ENCODE results near the gene MCTP1.

Gene MCTP1

DNA sequence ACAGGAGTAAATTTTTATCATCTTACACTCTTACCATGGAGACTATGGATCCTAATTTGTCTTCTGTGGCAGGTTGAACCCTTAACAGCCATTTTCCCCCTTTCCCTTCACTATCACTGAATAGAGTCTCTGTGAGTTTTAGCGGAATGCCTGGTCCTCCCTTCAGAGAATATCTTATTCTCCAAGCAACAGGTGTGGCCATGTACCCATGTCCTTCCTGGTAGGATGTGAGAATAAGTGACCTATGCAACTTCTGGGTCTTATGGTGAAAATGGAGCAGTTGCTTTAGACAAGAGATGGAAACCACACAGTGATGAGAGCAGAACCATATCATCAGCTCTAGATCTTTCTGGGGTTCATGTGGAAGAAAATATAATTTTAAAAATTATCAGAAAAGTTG, 312.6 kb downstream of the MCTP1 start:
- Histone ChIP-seq H3K79me2 (ENCODE audit: insufficient read depth, low read length) (no peaks in the 10 kb centered on the region), H3K4me3 (ENCODE audit: low read length, poor library complexity, severe bottlenecking) (no peak overlapping the region), H3K4me1 (ENCODE audit: insufficient read depth, low read length, poor library complexity, severe bottlenecking) (no peaks in the 10 kb centered on the region), H3K27me3 (ENCODE audit: insufficient read depth, low read length, poor library complexity, severe bottlenecking) (no peaks in the 10 kb centered on the region), H3F3A (ENCODE audit: low read depth) (no peaks in the 10 kb centered on the region), H3K9ac (ENCODE audit: low read depth, low read length, poor library complexity, severe bottlenecking) (no peak overlapping the region), H3K9me2 (replicated peaks; ENCODE audit: low read depth, low read length) (no peaks in the 10 kb centered on the region), H4K20me1 (ENCODE audit: insufficient read depth, low read length, poor library complexity, severe bottlenecking) (no peaks in the 10 kb centered on the region), H3K36me3 (ENCODE audit: insufficient read depth, low read length) (no peaks in the 10 kb centered on the region), H3K4me2 (ENCODE audit: low read depth, low read length, poor library complexity, severe bottlenecking) (no peak overlapping the region), H2AFZ (ENCODE audit: low read length) (no peak overlapping the region), H3K9me3 (ENCODE audit: insufficient read depth, low read depth, low read length) (peaks cover 5% of the 10 kb centered on the region)
- no peak for TF ChIP-seq EZH2phosphoT487 (IDR thresholded peaks at IDR 0.05; ENCODE audit: borderline replicate concordance)
- TF ChIP-seq, protein P1, sequence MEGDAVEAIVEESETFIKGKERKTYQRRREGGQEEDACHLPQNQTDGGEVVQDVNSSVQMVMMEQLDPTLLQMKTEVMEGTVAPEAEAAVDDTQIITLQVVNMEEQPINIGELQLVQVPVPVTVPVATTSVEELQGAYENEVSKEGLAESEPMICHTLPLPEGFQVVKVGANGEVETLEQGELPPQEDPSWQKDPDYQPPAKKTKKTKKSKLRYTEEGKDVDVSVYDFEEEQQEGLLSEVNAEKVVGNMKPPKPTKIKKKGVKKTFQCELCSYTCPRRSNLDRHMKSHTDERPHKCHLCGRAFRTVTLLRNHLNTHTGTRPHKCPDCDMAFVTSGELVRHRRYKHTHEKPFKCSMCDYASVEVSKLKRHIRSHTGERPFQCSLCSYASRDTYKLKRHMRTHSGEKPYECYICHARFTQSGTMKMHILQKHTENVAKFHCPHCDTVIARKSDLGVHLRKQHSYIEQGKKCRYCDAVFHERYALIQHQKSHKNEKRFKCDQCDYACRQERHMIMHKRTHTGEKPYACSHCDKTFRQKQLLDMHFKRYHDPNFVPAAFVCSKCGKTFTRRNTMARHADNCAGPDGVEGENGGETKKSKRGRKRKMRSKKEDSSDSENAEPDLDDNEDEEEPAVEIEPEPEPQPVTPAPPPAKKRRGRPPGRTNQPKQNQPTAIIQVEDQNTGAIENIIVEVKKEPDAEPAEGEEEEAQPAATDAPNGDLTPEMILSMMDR (conservative IDR thresholded peaks at IDR 0.05; ENCODE audit: low read length) = no peak

DNA sequence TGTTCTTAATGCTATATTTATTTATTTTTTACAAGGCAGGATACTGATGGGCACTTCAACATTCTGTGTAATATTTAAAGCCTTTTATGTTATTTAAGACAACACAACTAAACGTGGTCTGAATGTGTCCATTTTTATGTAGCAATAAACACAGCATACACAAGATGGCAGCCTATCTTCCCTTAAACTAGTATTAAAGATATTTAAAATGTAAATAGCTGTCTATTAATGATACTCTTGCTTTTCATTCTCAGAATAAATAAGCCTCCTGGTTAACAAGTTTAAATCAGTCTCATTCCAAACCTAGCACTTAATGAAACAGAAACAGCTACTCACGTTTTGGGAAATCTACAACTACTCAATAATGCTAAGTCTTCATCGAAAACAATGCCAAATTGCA, 315.7 kb downstream of the MCTP1 start:
- Histone ChIP-seq H3K27me3 (ENCODE audit: insufficient read depth, low read length, poor library complexity, severe bottlenecking) (no peaks in the 10 kb centered on the region), H3K4me1 (ENCODE audit: insufficient read depth, low read length, poor library complexity, severe bottlenecking) (no peaks in the 10 kb centered on the region), H3K79me2 (ENCODE audit: insufficient read depth, low read length) (no peaks in the 10 kb centered on the region), H3K36me3 (ENCODE audit: insufficient read depth, low read length) (no peaks in the 10 kb centered on the region), H3K4me3 (ENCODE audit: low read length, poor library complexity, severe bottlenecking) (no peak overlapping the region), H3F3A (ENCODE audit: low read depth) (no peaks in the 10 kb centered on the region), H3K9me2 (replicated peaks; ENCODE audit: low read depth, low read length) (no peaks in the 10 kb centered on the region), H3K4me2 (ENCODE audit: low read depth, low read length, poor library complexity, severe bottlenecking) (no peak overlapping the region), H4K20me1 (ENCODE audit: insufficient read depth, low read length, poor library complexity, severe bottlenecking) (no peaks in the 10 kb centered on the region), H2AFZ (ENCODE audit: low read length) (no peak overlapping the region), H3K9me3 (ENCODE audit: insufficient read depth, low read depth, low read length) (no peaks in the 10 kb centered on the region), H3K9ac (ENCODE audit: low read depth, low read length, poor library complexity, severe bottlenecking) (no peak overlapping the region)
- TF ChIP-seq EZH2phosphoT487 (IDR thresholded peaks at IDR 0.05; ENCODE audit: borderline replicate concordance) = no peak
- TF ChIP-seq, protein P1 (conservative IDR thresholded peaks at IDR 0.05; ENCODE audit: low read length) = peak; percentile 75

DNA sequence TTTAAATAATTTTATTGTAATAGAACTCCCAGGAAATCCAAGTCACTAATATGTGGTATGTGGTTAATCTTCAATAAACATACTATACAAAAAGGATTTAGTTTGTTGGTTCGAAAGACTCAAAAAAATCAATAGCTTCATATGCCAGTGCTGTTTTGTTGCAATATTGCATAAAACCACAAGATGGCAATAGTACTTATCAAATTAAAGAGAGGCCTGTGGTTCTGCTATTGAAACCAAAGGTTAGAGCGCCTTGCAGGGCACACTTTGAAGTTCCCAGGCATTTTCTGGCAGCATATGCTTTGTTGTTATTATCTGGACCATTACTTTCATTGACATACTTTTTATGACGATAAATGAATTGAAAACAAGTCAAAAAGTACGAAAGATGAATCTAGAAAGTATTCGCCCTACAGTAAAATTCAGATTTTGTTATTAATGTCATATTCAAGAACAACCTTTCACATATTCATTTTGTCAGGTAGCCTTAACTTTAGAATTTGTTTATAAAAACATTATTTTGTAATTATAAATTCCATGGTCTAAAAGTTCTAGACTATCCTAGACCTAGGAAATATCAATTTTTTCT, 316.3 kb downstream of the MCTP1 start:
- Histone ChIP-seq H3K27me3 (ENCODE audit: insufficient read depth, low read length, poor library complexity, severe bottlenecking) (no peaks in the 10 kb centered on the region), H3K4me3 (ENCODE audit: low read length, poor library complexity, severe bottlenecking) (no peak overlapping the region), H3K9me3 (ENCODE audit: insufficient read depth, low read depth, low read length) (no peaks in the 10 kb centered on the region), H2AFZ (ENCODE audit: low read length) (no peak overlapping the region), H3K79me2 (ENCODE audit: insufficient read depth, low read length) (no peaks in the 10 kb centered on the region), H3K4me1 (ENCODE audit: insufficient read depth, low read length, poor library complexity, severe bottlenecking) (no peaks in the 10 kb centered on the region), H3K9me2 (replicated peaks; ENCODE audit: low read depth, low read length) (no peaks in the 10 kb centered on the region), H3F3A (ENCODE audit: low read depth) (no peaks in the 10 kb centered on the region), H4K20me1 (ENCODE audit: insufficient read depth, low read length, poor library complexity, severe bottlenecking) (no peaks in the 10 kb centered on the region), H3K9ac (ENCODE audit: low read depth, low read length, poor library complexity, severe bottlenecking) (no peak overlapping the region), H3K4me2 (ENCODE audit: low read depth, low read length, poor library complexity, severe bottlenecking) (no peak overlapping the region), H3K36me3 (ENCODE audit: insufficient read depth, low read length) (no peaks in the 10 kb centered on the region)
- TF ChIP-seq, protein P1 (conservative IDR thresholded peaks at IDR 0.05; ENCODE audit: low read length) = peak; percentile 86
- TF ChIP-seq EZH2phosphoT487 (IDR thresholded peaks at IDR 0.05; ENCODE audit: borderline replicate concordance) = no peak
